Stimulated activated CD4-positive, alpha-beta T cell treated with anti-CD3 and anti-CD28 coated beads, TNF-alpha, amount 100 ng/mL, for 24 hours (primary cell): ENCODE measurements around the gene ZFAND3.

Experiments used
- DNase-seq, 3 experiments: peaks; one replicate each; pipeline ENCODE4 v3.0.0-alpha.2; 2020; ENCODE audit warnings: low read depth in 3 of 3

Gene ZFAND3

DNA sequence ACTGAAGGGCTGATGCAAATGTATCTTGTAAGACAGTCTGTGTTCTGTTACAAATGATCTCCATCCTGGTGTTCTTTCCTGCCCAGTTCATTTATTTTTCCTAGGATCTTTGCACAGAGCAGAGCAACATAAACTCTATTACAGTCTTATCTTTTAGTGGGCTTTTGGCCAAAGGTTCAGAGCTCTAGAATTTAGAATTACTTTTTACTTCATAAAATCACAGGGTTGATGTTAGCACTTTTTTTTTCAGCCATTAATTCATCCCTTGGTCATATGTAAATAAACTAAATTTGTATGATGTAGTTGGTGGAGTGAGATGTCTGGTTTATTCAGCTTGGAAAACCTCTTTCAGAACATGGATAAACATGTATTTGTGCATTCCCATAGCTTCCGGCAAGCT is 181.9 kb downstream of the ZFAND3 start:
- no peak for DNase-seq

DNA sequence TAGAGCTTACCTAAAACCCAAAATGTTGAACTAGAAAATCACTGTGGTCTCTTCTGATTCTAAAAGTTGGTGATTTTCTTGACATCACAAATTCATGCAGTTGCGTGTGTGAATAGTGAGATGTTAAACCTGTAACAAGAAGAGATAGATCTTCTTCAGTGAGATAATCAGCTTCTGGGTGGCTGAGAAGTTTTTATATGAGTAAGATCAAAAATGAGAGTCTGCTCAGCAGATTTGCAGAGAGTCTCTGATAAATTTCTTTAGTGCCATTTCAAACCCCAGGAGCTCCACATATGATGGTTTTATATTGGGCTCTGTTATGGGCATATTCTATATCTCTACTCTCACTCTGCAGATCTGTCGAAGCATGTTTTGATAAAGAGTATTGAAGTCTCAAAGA is 185.4 kb downstream of the ZFAND3 start:
- DNase-seq = no peak

DNA sequence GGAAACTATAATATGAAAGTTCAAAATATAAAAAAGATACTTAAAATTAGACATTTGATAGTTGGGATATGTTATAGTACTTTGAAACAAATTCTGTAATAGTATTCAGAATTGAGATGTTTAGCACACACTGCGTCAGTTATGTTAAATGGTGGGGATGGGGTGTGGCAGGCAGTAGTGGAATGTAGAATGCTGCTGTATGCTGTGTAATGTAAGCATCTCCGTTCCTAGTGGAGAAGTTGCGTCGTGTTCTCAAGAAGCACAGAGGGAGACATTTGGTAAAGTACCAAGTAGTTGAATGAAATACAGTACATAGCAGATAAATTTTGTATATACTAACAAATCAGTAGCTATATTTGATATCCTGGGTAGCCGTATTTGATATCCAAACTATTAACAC is 192.4 kb downstream of the ZFAND3 start:
- DNase-seq = no peak

DNA sequence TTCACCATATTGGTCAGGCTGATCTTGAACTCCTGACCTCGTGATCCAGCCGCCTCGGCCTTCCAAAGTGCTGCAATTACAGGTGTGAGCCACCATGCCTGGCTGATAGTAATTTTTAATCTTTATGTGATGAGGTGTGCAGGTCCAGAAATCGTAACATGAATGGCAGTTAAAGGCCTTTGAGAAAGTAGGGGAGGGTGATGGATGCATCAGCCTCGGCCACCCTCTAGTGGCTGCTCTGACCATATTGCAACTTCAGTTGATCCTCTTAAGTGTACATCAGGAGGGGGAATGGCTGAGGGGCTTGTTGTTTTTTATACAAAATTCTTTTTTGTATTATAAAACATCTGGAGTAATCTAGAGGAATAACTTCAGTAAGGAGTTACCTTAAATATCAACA is 193.0 kb downstream of the ZFAND3 start:
- DNase-seq = no peak

DNA sequence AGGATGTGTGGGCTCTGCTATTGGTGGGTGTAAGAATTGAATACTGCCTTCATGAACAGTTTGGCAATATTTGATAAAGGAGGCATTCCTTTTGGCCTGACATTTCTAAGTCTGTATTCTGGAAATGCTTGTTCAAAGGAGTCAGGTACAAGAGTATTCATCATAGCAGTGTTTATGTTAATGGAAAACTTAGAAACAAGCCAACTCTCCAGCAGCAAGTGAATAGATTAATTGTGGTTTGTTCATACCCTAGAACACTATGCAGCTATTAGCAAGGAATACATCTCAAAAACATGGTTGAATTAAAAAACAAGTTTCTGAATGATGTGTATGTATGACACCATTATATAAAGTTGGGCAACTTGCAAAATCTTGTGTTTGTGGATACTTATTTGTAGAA is 195.8 kb downstream of the ZFAND3 start:
- no peak for DNase-seq

DNA sequence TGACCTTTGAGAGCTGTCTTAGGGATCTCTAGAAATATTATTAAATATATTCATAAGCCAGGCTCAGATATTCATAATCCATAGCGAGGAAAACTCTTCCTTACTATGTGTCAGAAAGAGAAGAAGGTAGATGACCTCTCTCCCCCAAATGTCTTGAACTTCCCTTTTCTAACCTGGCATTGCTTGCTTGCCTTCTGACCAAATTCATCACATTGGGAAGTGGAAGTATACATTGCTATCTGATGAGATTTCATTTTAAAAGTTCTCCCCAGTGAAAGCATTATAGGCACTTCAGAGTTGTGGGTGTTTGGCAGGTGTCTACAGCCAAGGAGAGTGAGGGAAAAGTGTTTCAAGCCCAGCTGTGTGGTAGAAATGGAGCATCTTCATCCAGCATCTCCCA is 197.3 kb downstream of the ZFAND3 start:
- DNase-seq = no peak

DNA sequence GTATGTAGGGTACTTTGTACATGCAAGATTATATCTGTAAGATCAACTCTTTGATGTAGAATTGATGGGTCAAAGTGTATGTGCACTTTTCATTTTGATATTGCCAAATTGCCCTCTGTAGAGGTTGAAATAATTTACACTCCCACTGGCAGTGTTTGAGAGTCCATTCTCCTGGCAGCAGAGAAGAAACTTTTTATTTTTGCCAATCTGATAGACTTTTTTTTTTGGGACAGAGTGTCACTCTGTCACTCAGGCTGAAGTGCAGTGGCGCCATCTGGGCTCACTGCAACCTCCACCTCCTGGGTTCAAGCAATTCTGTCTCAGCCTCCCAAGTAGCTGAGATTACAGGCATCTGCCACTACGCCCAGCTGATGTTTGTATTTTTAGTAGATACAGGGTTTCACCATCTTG is 199.2 kb downstream of the ZFAND3 start:
- DNase-seq = no peak

DNA sequence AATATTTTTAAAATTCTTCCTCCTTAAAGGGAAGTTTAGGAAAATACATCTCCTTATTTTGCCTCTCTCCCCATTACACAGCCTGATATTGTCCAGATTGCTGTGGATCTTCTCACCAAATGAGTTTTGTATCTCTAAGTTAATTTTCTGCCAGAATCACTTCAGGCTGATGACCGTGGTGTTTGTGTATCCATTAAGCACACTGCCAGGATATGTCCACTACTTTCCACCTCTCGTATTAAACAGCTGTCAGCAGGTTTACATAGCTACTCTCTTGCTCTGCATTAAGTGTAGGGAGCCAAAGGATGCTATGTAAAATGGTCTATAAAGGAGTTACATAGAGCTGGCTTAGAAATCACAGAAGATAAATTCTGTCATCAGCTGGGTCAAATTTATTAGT is 201.1 kb downstream of the ZFAND3 start:
- no peak for DNase-seq

DNA sequence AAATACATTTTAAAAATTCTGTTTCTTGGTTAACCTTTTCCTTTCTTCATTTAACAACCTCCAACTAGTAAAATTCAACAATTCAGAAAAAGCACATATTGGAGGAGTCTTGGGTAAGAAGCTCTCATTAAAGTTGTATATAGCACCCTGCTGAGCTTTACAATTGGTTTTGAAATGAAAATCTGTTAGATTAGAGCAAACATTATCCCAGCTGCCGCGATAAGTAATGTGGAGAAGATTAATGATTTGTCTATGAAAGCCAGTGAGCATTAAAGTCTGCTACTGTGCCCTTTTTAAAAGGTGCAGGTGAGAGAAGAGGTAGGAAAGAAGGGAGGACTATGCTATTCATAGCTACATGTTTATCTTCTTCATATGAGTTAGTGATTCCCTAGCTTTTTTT is 201.5 kb downstream of the ZFAND3 start:
- no peak for DNase-seq

DNA sequence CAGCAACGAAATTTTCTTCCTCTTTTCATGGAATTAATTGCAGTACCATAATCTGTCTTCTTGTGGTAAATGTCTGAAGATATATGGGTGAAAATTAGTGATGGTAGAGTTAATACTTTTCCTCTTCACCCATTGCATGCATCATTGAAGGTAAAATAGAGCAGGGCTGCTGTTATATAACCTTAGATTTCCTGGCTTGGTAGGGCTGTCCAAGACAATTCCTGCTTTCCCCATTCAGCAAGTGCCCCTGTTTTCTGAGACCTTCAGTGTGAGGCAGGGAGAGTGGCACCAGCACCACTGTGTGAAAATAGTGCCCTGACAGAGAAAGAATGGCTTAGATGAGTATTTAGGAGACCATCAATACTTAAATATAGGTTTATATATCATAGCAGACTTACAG is 202.0 kb downstream of the ZFAND3 start:
- no peak for DNase-seq

DNA sequence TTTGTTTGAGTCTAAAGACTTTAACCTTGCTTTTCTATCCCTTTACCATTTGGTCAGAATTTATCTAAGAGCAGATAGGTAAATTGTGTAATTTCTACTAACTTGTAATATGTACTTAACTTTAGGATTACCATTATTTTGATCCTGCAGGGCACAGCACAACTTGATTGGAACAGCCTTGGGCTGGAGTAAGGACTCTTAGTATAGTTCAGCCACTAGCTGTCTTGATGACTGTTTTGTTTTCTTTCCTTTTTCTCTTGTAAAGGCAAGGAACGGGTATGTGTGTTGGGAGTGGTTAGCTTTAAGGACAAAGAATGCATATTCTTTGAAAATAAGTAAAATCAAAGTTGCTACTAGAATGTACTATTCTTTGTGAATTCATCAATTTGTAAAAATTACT is 203.2 kb downstream of the ZFAND3 start:
- no peak for DNase-seq

DNA sequence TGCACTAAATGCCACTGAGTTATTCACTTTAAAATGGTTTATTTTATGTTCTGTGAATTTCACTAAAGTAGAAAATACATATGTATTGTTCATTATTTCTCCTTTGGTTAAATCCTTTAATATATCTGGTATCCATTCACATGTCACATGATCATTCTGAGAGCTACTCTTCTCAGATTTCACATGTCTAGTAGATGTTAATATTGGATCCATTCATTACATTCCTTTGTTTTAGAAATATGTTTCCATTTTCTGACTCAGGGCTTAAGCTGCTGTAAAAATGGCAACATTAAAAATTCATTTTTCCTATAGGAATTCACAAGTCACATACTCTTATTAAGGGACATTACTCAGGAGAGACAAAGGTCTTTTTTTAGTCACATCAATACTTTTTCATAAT is 205.4 kb downstream of the ZFAND3 start:
- no peak for DNase-seq

DNA sequence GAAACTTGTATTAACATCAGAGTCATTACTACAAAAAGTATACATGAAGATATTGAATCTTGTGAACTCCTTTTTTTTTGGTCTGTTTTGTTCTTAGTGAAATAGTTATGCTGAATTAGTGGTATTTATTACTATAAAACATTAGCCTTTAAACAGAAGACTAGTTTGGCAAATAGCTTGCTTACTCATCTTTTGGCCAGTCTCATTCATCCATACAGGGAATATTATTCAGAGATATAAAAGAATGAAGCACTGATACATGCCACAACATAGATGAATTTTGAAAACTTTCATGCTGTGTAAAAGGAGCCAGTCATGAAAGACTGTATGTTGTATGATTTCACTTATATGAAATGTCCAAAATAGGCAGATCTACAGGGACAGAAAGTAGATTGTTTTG is 205.9 kb downstream of the ZFAND3 start:
- DNase-seq = no peak

DNA sequence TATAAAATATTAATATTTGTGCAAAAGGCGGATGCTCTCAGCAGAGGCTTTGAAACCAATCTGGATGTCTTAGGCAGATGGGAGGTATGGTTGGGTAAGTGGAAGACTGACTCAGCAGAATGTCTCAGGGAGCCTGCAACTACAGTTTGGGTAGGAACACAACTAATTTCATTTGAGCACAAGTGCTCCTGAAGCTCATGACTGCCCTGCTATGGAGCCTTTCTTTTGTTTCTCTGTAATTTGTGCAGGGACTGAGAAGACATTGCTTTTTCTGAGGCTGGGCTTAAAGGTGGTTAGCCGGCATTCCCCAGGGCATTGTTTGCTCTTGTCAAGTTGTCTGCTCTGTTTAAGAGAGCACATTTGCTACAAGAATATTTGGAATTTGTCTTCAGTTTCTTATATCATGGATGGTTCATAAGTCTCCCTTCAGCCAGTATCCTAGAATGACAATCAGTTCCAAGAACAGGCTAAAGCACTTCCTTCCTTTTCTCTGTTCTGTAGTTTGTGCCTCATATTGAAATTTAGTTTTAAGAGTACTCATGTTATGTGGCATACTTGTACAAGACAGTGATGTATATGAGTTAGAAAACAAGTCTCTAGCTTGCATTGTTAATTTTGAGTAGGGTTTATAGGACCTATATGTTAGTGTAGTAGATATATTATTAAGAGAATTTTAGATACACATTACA is 208.3 kb downstream of the ZFAND3 start:
- DNase-seq = no peak

DNA sequence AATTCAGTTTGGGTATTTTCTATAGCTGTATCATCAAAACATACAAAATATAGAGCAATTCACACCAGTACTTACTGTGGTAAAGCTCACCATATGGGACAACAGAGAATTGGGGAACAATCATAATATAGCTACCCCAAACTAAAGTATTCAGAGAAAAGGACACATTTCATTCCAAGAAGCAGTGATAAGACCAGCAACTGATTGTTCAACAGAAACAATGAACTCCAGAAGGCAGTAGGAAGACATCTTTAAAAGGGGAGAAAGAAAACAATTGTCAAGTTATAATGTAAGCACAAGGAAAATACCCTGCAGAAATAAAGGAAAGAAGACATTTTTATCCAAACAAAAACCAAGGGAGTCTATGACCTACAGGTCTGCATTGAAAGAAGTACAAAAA is 210.9 kb downstream of the ZFAND3 start:
- DNase-seq = no peak

DNA sequence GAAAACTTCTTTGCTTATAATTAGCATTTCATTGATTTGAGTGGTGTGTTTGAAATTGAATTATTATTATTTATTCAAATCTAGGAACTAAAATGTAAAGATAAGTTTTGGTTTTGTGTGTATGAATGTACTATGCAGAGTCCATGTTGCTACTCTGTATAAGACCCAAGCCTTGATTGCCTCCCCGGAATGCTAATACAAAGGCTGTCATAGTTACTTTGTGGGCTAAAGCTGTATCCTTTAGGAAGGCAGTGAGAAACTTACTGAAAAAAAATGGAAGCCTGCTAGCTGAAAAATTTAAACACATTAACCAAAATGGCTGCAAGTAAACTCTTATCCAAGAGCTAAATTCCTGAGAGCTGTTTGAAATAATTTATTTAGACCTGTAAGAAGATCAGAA is 213.3 kb downstream of the ZFAND3 start:
- no peak for DNase-seq

DNA sequence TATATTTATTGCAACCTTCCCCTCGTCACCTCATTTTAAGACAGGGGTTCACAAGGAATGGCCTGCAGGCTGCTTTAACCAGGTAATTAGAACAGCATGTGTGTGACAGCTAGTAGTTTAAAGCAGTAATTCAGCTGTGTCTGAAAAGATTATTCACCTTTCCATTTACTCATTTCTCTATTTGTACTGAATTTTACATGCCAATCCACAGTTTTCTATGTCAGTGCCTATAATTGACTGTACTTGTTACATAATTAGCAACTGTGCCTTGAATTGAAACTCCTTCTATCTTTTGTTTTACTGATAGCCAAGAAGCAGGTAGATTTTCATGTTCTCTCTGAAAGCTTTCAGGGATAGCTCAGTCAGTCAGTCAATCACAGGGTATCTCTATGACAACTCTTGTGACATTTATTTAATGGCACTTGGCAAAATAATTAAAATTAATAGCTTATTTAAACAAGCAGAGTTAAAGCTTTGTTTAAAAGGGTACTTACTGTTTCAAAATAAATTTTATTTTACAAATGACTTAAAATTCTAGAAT is 214.0 kb downstream of the ZFAND3 start:
- DNase-seq = no peak

DNA sequence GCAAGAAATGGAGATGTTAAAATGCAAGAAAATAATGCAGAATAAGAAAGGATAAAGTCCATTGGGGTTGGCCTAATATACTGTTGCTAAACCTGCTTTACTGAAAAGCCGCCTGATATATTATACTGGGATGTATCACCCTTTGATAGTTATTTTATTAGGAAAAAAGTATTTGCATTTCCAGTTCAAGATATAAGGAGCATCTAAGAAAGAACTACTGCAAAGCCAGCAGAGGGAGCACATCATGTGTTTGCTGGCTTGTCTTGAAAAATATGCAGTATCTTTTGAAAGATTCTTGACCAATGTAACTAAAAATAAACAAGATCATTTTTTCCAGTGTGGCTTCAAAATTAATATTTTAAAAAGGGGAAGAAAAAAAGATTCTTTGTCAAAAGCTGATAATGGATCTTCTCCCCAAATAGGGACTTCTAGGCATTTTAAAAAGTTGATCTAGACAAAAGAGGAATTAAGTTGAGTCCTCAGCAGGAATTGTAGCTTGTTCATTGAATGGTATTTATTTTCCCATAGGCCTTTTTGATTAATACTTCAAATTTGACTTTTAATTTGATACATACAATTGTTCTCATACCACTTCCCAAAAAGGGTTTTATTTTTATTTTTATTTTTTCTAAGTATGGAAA is 214.9 kb downstream of the ZFAND3 start:
- no peak for DNase-seq

DNA sequence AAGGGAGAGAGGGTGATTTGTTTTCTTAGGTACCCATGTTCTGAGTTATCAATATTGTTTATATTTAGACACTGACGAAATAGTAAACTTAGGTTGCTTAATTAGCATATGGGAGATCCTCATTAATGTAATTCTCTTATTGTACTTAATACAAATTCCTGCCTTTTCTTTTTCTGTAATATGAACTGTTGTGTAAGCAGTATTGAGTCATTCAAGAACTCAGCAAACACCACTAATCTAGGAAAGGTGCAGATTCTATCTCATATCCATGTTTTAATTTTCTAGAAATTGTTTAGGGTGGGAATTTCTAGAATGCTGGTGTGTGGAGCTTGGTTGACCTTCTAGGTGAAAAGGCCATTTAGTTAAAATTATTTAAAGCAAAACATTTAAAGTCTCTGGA is 216.0 kb downstream of the ZFAND3 start:
- no peak for DNase-seq

DNA sequence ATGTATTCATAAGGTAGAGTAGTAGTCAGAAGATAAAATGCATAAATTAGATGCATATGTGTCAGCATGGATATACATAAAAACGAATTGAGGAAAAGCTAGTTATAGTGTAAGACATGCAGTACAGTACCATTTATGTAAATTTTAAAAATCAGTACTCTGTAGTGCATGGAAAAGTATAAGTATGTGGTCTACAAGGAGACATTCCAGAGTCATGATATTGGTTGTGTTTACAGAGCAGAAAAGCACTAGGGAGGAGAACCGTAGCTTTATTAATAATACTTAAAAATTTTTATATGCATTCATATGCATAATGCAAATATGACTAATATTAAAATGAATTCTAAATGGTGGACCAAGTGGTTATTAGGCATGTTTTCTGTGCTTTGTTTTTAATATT is 220.0 kb downstream of the ZFAND3 start:
- no peak for DNase-seq

DNA sequence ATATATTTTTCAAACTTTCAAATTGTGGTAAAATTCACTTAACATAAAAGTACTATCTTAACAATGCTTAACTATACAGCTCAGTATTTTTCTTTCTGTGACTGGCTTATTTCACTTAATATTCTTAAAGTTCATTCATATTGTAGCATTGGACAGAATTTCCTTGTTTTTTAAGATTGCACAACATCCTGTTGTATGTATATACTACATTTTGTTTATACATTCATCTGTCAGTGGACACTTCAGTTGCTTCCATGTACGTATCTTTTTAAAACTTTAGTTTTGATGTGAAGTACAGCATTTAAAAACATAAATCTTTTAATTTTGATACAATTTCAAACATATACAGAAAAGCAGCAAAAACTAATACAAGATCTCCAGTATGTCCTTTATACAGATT is 220.7 kb downstream of the ZFAND3 start:
- no peak for DNase-seq

DNA sequence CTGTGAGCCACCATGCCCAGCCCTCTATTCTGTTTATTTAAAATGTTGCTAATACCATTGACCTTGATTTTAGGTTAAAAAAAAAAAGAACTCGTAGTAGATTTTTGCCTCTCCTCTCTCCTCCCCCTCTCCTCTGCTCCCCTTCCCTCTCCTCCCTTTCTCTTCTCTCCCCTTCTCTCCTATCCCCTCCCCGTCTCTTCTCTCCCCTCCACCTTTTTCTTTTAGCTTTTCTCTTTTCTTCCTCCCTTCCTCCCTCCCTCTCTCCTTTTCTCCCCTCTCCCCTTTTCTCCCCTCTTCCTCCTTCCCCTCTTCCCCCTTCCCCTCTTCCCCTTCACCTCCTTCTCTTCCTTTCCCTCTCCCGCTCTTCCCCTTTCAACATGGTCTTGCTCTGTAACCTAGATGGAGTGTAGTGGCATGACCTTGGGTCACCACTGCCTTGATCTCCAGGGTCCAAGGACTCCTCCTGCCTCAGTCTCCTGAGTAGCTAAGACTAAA is 223.8 kb downstream of the ZFAND3 start:
- no peak for DNase-seq

DNA sequence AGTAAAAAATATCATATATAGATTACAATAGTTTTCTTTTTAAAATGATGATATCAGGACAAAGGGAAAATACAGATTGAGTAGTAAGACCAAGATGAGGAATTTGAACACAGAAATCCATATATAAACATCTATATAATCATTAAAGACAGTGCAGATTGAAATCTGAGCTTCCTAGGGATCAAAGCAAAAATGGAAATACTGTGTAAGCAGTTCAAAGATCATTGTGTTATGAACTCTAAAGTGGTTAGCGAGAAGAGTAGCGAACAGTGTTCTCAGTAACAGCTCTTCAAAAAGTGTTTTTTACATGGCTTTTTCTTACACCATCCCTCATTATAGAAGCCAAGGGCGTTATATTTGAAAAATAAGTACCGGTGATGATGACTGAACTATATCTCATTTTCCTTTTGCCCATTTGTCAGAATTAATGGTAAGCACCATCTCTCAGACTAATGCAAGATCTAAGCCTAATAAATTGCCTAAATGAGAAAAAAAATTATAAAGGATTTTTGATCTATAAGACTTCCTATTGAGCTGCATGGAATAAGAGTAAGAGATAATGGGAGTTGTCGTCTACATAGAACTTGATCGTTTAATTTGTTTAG is 226.3 kb downstream of the ZFAND3 start:
- no peak for DNase-seq
